DND-41 (cell line): ENCODE results near the gene UTRN.

Experiments used
- ATAC-seq: fragments of 200-7000 bp; cut with Tn5 transposase; 3 replicates; pipeline ENCODE4 v1.9.1; 2021; ENCODE audit warnings: low read depth; ENCODE audit not compliant: insufficient read depth
- DNase-seq: peaks from one replicate; pipeline ENCODE4 v3.0.0-alpha.2; 2020
- H2AFZ ChIP-seq: 2 replicates; pipeline ENCODE4 v1.6.0; 2012; ENCODE audit warnings: low read depth, low read length
- H3K27ac ChIP-seq: 2 replicates; pipeline ENCODE4 v1.5.1; 2012; ENCODE audit warnings: low read length, inconsistent platforms
- H3K27me3 ChIP-seq: fragments of 200-600 bp; sonication (generic); 2 replicates; pipeline ENCODE4 v1.6.0; 2012; ENCODE audit warnings: low read length, mild to moderate bottlenecking, inconsistent platforms; ENCODE audit not compliant: insufficient read depth, poor library complexity
- H3K36me3 ChIP-seq: 2 replicates; pipeline ENCODE4 v1.5.1; 2012; ENCODE audit warnings: low read length, inconsistent platforms; ENCODE audit not compliant: insufficient read depth
- H3K4me1 ChIP-seq: 2 replicates; pipeline ENCODE4 v1.5.1; 2012; ENCODE audit warnings: mild to moderate bottlenecking, low read length; ENCODE audit not compliant: insufficient read depth
- H3K4me2 ChIP-seq: 2 replicates; pipeline ENCODE4 v1.6.0; 2012; ENCODE audit warnings: mild to moderate bottlenecking, moderate library complexity, low read length, inconsistent platforms; ENCODE audit not compliant: insufficient read depth
- H3K4me3 ChIP-seq, 2 experiments: fragments of 200-600 bp in 1 of 2; shearing (Covaris generic) in 1 of 2; 2 replicates each; pipeline ENCODE4 v1.5.1; 2012 to 2016; ENCODE audit warnings: inconsistent platforms in 2 of 2, low read length in 2 of 2, mild to moderate bottlenecking in 2 of 2, low read depth in 1 of 2, moderate library complexity in 1 of 2
- H3K79me2 ChIP-seq: 2 replicates; pipeline ENCODE4 v1.6.0; 2012; ENCODE audit warnings: low read length, inconsistent platforms; ENCODE audit not compliant: insufficient read depth
- H3K9ac ChIP-seq: 2 replicates; pipeline ENCODE4 v1.6.0; 2012; ENCODE audit warnings: low read depth, mild to moderate bottlenecking, inconsistent platforms, low read length, moderate library complexity
- H3K9me3 ChIP-seq: 2 replicates; pipeline ENCODE4 v1.5.1; 2012; ENCODE audit warnings: low read length, moderate library complexity, mild to moderate bottlenecking, inconsistent platforms; ENCODE audit not compliant: insufficient read depth, severe bottlenecking
- H4K20me1 ChIP-seq: 2 replicates; pipeline ENCODE4 v1.6.0; 2012; ENCODE audit warnings: low read length; ENCODE audit not compliant: insufficient read depth
- EZH2 ChIP-seq: IDR thresholded peaks from 3 replicates; pipeline ENCODE4 v1.6.1; 2012; ENCODE audit warnings: borderline replicate concordance, low read depth, mild to moderate bottlenecking, moderate library complexity, low read length, inconsistent platforms; ENCODE audit not compliant: severe bottlenecking
- TF ChIP-seq, protein P1 (sequence below): IDR thresholded peaks from 2 replicates; pipeline ENCODE4 v1.5.1; 2012; ENCODE audit warnings: borderline replicate concordance, low read length, moderate library complexity, mild to moderate bottlenecking; ENCODE audit not compliant: poor library complexity, severe bottlenecking; ENCODE audit errors: extremely low read depth

The UTRN gene

DNA sequence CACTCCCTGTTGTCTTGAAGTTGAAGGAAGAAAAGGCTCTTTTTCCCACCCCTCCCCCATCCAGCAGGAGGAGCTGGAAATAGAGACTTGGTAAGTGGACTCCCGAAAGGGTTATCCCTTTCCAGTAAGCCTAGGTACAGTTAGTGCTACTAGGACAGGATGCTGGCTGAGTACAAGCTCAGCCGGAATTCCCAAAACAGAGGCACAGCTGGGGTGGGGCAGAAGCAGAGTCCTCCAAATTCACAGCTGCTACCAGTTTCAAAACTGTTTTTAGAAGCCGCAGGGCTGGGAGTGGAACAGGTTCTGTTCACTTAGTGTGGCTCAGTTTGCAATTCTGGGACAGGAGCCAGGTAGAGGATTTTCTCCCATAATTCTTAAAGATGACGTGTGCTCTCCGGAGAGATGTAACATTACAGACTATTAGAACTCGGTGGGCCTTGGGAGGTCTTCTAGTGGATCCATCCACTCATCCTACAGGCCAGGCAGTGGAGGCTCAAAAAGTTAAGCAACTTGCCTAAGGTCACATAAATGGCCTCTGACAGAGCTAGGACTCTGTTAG lies 19.0 kb upstream of the UTRN start:
- Histone ChIP-seq H3K4me2 (no peak overlapping the region), H3K4me3 (no peak overlapping the region)
- DNase-seq: no peak

DNA sequence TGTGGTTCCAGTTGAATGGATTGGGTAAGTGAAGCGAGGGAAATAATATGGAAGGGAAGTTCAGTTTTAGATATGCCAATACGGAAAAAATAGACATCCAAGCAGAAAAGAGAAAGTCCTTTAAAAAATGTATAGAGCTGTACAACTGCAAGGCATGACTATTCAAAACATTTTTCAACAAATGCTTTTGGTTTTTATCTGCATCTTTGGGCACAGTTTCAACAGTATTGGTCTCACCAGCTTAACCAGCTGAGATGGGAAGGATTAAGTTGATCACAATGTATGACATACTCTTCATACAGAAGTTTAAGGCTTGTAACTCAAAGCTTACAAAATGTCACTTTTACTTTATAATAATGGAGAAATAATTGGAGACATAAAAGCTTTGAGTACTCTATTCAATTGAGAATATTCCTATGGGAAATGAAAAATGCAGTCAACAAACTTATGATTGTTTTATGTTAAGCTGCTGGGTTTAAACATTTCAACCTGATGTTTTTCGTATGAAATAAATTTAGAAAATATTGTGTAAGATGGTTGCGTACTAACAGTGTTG lies 16.3 kb upstream of the UTRN start:
- Histone ChIP-seq H3K9ac (no peak overlapping the region), H3K27ac (no peak overlapping the region), H3K4me1 (no peaks in the 10 kb centered on the region), H3K36me3 (no peaks in the 10 kb centered on the region), H3K27me3 (no peaks in the 10 kb centered on the region), H3K79me2 (no peaks in the 10 kb centered on the region), H4K20me1 (no peaks in the 10 kb centered on the region), H3K4me3 (no peak overlapping the region), H3K4me2 (no peak overlapping the region), H2AFZ (no peak overlapping the region), H3K9me3 (no peaks in the 10 kb centered on the region)
- TF ChIP-seq, protein P1, sequence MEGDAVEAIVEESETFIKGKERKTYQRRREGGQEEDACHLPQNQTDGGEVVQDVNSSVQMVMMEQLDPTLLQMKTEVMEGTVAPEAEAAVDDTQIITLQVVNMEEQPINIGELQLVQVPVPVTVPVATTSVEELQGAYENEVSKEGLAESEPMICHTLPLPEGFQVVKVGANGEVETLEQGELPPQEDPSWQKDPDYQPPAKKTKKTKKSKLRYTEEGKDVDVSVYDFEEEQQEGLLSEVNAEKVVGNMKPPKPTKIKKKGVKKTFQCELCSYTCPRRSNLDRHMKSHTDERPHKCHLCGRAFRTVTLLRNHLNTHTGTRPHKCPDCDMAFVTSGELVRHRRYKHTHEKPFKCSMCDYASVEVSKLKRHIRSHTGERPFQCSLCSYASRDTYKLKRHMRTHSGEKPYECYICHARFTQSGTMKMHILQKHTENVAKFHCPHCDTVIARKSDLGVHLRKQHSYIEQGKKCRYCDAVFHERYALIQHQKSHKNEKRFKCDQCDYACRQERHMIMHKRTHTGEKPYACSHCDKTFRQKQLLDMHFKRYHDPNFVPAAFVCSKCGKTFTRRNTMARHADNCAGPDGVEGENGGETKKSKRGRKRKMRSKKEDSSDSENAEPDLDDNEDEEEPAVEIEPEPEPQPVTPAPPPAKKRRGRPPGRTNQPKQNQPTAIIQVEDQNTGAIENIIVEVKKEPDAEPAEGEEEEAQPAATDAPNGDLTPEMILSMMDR: no peak
- no peak for TF ChIP-seq EZH2
- ATAC-seq (no peak), DNase-seq (no peak)

More for the DNA sequence above, 19.0 kb upstream of the UTRN start:
- Histone ChIP-seq H3K79me2 (no peaks in the 10 kb centered on the region), H3K27me3 (no peaks in the 10 kb centered on the region), H3K4me1 (no peaks in the 10 kb centered on the region), H3K9me3 (peaks cover 6% of the 10 kb centered on the region), H3K9ac (no peak overlapping the region), H3K27ac (no peak overlapping the region), H3K36me3 (no peaks in the 10 kb centered on the region), H4K20me1 (no peaks in the 10 kb centered on the region), H2AFZ (no peak overlapping the region)
- TF ChIP-seq, protein P1: no peak
- TF ChIP-seq EZH2: no peak
- ATAC-seq: no peak

DNA sequence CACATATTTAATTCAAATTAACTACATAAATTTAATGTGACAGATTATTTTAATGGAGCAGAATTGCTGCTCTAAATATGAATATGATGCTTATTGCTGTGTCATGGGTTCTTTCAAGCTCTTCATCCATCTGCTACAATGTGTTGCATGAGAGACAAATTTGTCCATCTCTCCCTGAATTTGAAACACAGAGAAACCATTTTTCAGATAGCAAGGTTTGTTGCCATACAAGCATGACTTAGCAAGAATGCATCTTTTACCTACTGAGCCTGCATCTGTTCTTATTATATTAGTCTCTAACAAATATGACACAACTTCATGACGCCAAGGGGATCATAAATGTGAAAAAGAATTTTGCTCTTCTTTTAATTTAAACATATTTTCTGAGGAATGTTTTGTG lies 8.0 kb upstream of the UTRN start:
- TF ChIP-seq, protein P1: no peak
- no peak for TF ChIP-seq EZH2
- H3K9me3 ChIP-seq: no peaks in the 10 kb centered on the region
- H4K20me1 ChIP-seq: no peaks in the 10 kb centered on the region
- no peak overlapping the region for H3K9ac ChIP-seq
- DNase-seq: no peak
- no peaks in the 10 kb centered on the region for H3K36me3 ChIP-seq
- H3K4me2 ChIP-seq: no peak overlapping the region
- H2AFZ ChIP-seq: no peak overlapping the region
- H3K4me3 ChIP-seq: no peak overlapping the region
- H3K27ac ChIP-seq: no peak overlapping the region
- ATAC-seq: no peak
- no peaks in the 10 kb centered on the region for H3K4me1 ChIP-seq
- H3K27me3 ChIP-seq: no peaks in the 10 kb centered on the region
- H3K79me2 ChIP-seq: no peaks in the 10 kb centered on the region
